ENCODE measurements around the gene MYCT1.

The MYCT1 gene

GRCh38 chr6:152723398-152723797, 25.7 kb downstream of the MYCT1 start:
- Histone ChIP-seq H3K27ac (no peak overlapping the region), H3K4me3 (ENCODE audit: low read depth, low read length) (no peak overlapping the region), H3K27me3 (replicated peaks) (no peaks in the 10 kb centered on the region), H3K36me3 (replicated peaks) (no peaks in the 10 kb centered on the region)
- TF ChIP-seq CTCF (IDR thresholded peaks at IDR 0.05; ENCODE audit: low read depth, low read length, missing control alignments): no peak
- DNase-seq: no peak
- in situ Hi-C loops (cut with HindIII; ENCODE audit: low pct_ligation_motif_present, low sequenced_read_pairs): no loop called here

- Histone ChIP-seq H3K27ac (no peak overlapping the region), H3K27me3 (replicated peaks) (no peaks in the 10 kb centered on the region), H3K4me3 (ENCODE audit: low read depth, low read length) (no peak overlapping the region), H3K36me3 (replicated peaks) (no peaks in the 10 kb centered on the region)
- no peak for DNase-seq
- in situ Hi-C loops (cut with HindIII; ENCODE audit: low pct_ligation_motif_present, low sequenced_read_pairs): no loop called here
- no peak for TF ChIP-seq CTCF (IDR thresholded peaks at IDR 0.05; ENCODE audit: low read depth, low read length, missing control alignments)
Observed at GRCh38 chr6:152726313-152726712, 28.6 kb downstream of the MYCT1 start.

- DNase-seq: no peak
- H3K27ac ChIP-seq: no peak overlapping the region
Observed at GRCh38 chr6:152727507-152727906, 29.8 kb downstream of the MYCT1 start.

GRCh38 chr6:152734630-152735029, 36.9 kb downstream of the MYCT1 start:
- DNase-seq: no peak
- no peak for TF ChIP-seq CTCF (IDR thresholded peaks at IDR 0.05; ENCODE audit: low read depth, low read length, missing control alignments)
- H3K36me3 ChIP-seq (replicated peaks): no peaks in the 10 kb centered on the region
- H3K4me3 ChIP-seq (ENCODE audit: low read depth, low read length): no peak overlapping the region
- H3K27me3 ChIP-seq (replicated peaks): no peaks in the 10 kb centered on the region
- H3K27ac ChIP-seq: no peak overlapping the region
- in situ Hi-C loops (cut with HindIII; ENCODE audit: low pct_ligation_motif_present, low sequenced_read_pairs): no loop called here

More at GRCh38 chr6:152727507-152727906, 29.8 kb downstream of the MYCT1 start:
- in situ Hi-C loops (cut with HindIII; ENCODE audit: low pct_ligation_motif_present, low sequenced_read_pairs): no loop called here
- H3K27me3 ChIP-seq (replicated peaks): no peaks in the 10 kb centered on the region
- no peak for TF ChIP-seq CTCF (IDR thresholded peaks at IDR 0.05; ENCODE audit: low read depth, low read length, missing control alignments)
- H3K4me3 ChIP-seq (ENCODE audit: low read depth, low read length): no peak overlapping the region
- H3K36me3 ChIP-seq (replicated peaks): no peaks in the 10 kb centered on the region

GRCh38 chr6:152736687-152737273, 39.1 kb downstream of the MYCT1 start:
- Histone ChIP-seq H3K27ac (no peak overlapping the region), H3K4me3 (ENCODE audit: low read depth, low read length) (no peak overlapping the region), H3K36me3 (replicated peaks) (no peaks in the 10 kb centered on the region), H3K27me3 (replicated peaks) (no peaks in the 10 kb centered on the region)
- no peak for TF ChIP-seq CTCF (IDR thresholded peaks at IDR 0.05; ENCODE audit: low read depth, low read length, missing control alignments)
- DNase-seq: no peak
- in situ Hi-C loops (cut with HindIII; ENCODE audit: low pct_ligation_motif_present, low sequenced_read_pairs): no loop called here
